Endothelial cell of umbilical vein (primary cell): ENCODE data around the gene ANXA2. TPM values are rescaled to one million over a fixed set of nuclear protein-coding genes. Genes with fewer than 3 reads are reported as not detected.

Experiments used
- BruUV-seq: library from RNA; stranded (reverse); fragments of 400-500 nt; replicated peaks from 2 replicates; lab custom pipeline; 2021; lab: Mats Ljungman, UMichigan
- CTCF ChIA-PET: fragments of 300-600, 350-600 bp; sonication (Branson Sonifier 250); formaldehyde crosslinking; loops from one replicate; lab custom pipeline; 2021; ENCODE audit warnings: antibody characterized with exemption, inconsistent platforms; lab: Charles Lee
- POLR2A ChIA-PET: fragments of 300-600, 350-600 bp; sonication (Branson Sonifier 250); formaldehyde crosslinking; loops from one replicate; lab custom pipeline; 2021; ENCODE audit warnings: antibody characterized with exemption, inconsistent platforms; lab: Charles Lee
- DNase-seq: peaks from one replicate; pipeline ENCODE4 v3.0.0-alpha.2; 2011; ENCODE audit warnings: low read depth, low spot score
- FAIRE-seq: peaks from 2 replicates; lab custom pipeline; 2011; peaks lifted over from hg19 to GRCh38; lab: Jason Lieb, UNC
- H2AFZ ChIP-seq: 2 replicates; pipeline ENCODE4 v1.6.0; 2012; ENCODE audit warnings: low read depth, low read length, control low read depth, inconsistent platforms
- H3K27ac ChIP-seq: 2 replicates; pipeline ENCODE4 v1.5.1; 2011; ENCODE audit warnings: low read depth, mild to moderate bottlenecking, control low read depth, low read length, moderate library complexity; ENCODE audit not compliant: insufficient read depth
- H3K27me3 ChIP-seq, 2 experiments: 2 replicates each; pipeline versions ENCODE4 v1.6.0 to v1.6.1; 2011; ENCODE audit warnings: low read length in 2 of 2, mixed read lengths in 1 of 2; ENCODE audit not compliant: control insufficient read depth in 2 of 2, insufficient read depth in 2 of 2
- H3K36me3 ChIP-seq, 2 experiments: 2 replicates in 1 of 2; 3 replicates in 1 of 2; pipeline ENCODE4 v1.5.1; 2011; ENCODE audit warnings: low read length in 2 of 2, mild to moderate bottlenecking in 1 of 2, moderate library complexity in 1 of 2; ENCODE audit not compliant: control insufficient read depth in 2 of 2, insufficient read depth in 2 of 2; ENCODE audit errors: extremely low read depth in 1 of 2
- H3K4me1 ChIP-seq: 3 replicates; pipeline ENCODE4 v1.5.1; 2011; ENCODE audit warnings: mild to moderate bottlenecking, low read length; ENCODE audit not compliant: control insufficient read depth, insufficient read depth; ENCODE audit errors: extremely low read depth
- H3K4me2 ChIP-seq: 2 replicates; pipeline ENCODE4 v1.6.1; 2011; ENCODE audit warnings: low read length, control low read depth, mixed read lengths; ENCODE audit not compliant: insufficient read depth
- H3K4me3 ChIP-seq, 3 experiments: fragments of 200-600 bp in 1 of 3; sonication (generic), shearing (Covaris generic) in 1 of 3; replicated peaks in 1 of 3; 2 replicates each; pipeline ENCODE4 v1.5.1; 2011 to 2016; ENCODE audit warnings: control low read depth in 3 of 3, low read length in 3 of 3, mild to moderate bottlenecking in 2 of 3, inconsistent platforms in 1 of 3, low read depth in 1 of 3, moderate library complexity in 1 of 3; ENCODE audit not compliant: insufficient read depth in 1 of 3
- H3K79me2 ChIP-seq: 2 replicates; pipeline ENCODE4 v1.6.0; 2012; ENCODE audit warnings: low read length, inconsistent platforms; ENCODE audit not compliant: control insufficient read depth, insufficient read depth
- H3K9ac ChIP-seq: replicated peaks from 2 replicates; pipeline ENCODE3; 2011; ENCODE audit warnings: low read length, control low read depth; ENCODE audit not compliant: insufficient read depth; ENCODE audit errors: extremely low read depth
- H3K9me1 ChIP-seq: replicated peaks from 3 replicates; pipeline ENCODE4 v1.6.0; 2011; ENCODE audit warnings: mild to moderate bottlenecking, low read length; ENCODE audit not compliant: control insufficient read depth, insufficient read depth; ENCODE audit errors: extremely low read depth
- H3K9me3 ChIP-seq: replicated peaks from 2 replicates; pipeline ENCODE4 v1.5.1; 2012; ENCODE audit warnings: low read length, inconsistent platforms; ENCODE audit not compliant: control insufficient read depth, insufficient read depth
- H4K20me1 ChIP-seq: replicated peaks from 2 replicates; pipeline ENCODE3; 2011; ENCODE audit warnings: mild to moderate bottlenecking, low read length; ENCODE audit not compliant: control insufficient read depth, insufficient read depth; ENCODE audit errors: extremely low read depth
- CTCF ChIP-seq, 2 donors: IDR thresholded peaks; 1 replicate in 1 of 2; 2 replicates in 1 of 2; pipeline ENCODE4 v1.5.1; 2011; ENCODE audit warnings: low read length in 2 of 2, mild to moderate bottlenecking in 2 of 2, moderate library complexity in 2 of 2, control low read depth in 1 of 2, inconsistent platforms in 1 of 2, low read depth in 1 of 2; ENCODE audit not compliant: insufficient read depth in 1 of 2; ENCODE audit errors: extremely low read depth in 1 of 2
- EZH2 ChIP-seq: IDR thresholded peaks from 2 replicates; pipeline ENCODE4 v1.6.1; 2012; ENCODE audit warnings: borderline replicate concordance, low read depth, mild to moderate bottlenecking, moderate library complexity, low read length, inconsistent platforms; ENCODE audit not compliant: severe bottlenecking
- FOS ChIP-seq: IDR thresholded peaks from 2 replicates; pipeline ENCODE4 v1.6.1; 2011; ENCODE audit warnings: mild to moderate bottlenecking, low read length, moderate library complexity, borderline replicate concordance; ENCODE audit not compliant: insufficient read depth
- GATA2 ChIP-seq: IDR thresholded peaks from 2 replicates; pipeline ENCODE4 v1.7.0; 2011; ENCODE audit warnings: low read depth, mild to moderate bottlenecking, moderate library complexity, mixed read lengths, low read length; ENCODE audit not compliant: insufficient read length, insufficient read depth
- JUN ChIP-seq: IDR thresholded peaks from 2 replicates; pipeline ENCODE4 v1.6.1; 2011; ENCODE audit warnings: borderline replicate concordance, low read depth; ENCODE audit not compliant: insufficient read length, insufficient read depth
- MYC ChIP-seq: IDR thresholded peaks from one replicate; pipeline ENCODE4 v1.6.1; 2011; ENCODE audit warnings: mild to moderate bottlenecking, low read depth, low read length
- POLR2A ChIP-seq: IDR thresholded peaks from 2 replicates; pipeline ENCODE4 v1.6.1; 2012; ENCODE audit warnings: low read depth, mild to moderate bottlenecking, control low read depth, low read length
- POLR2AphosphoS5 ChIP-seq: IDR thresholded peaks from 2 replicates; pipeline ENCODE4 v1.6.1; 2012; ENCODE audit warnings: low read depth, mild to moderate bottlenecking, control low read depth, low read length, moderate library complexity; ENCODE audit not compliant: insufficient read depth
- dilution Hi-C: fragments of 300-500 bp; cut with MboI; formaldehyde crosslinking; loops from one replicate; pipeline ENCODE4 v1.15.0; 2019; ENCODE audit warnings: low sequenced_read_pairs; ENCODE audit not compliant: extremely low pct_ligation_motif_present
- intact Hi-C: fragments of 100-400 bp; cut with micrococcal nuclease; formaldehyde crosslinking; loops from one replicate; pipeline ENCODE4 v1.10.0; 2022
- polyA plus RNA-seq, 4 experiments: library from polyadenylated mRNA; depleted of rRNA in 3 of 4; stranded (reverse) in 3 of 4; unstranded in 1 of 4; fragments of >200 nt; gene quantifications; 2 replicates each; pipeline versions ENCODE4 v1.2.1 to v1.2.3, GENCODE V29; 2011 to 2012; ENCODE audit warnings: missing spikeins in 1 of 4
- total RNA-seq: library from RNA; stranded (reverse); gene quantifications from 2 replicates; pipeline ENCODE4 v1.2.3, GENCODE V29; 2021
- TF ChIP-seq, protein P1 (sequence below): IDR thresholded peaks from 2 replicates; pipeline ENCODE4 v1.6.1; 2011; ENCODE audit not compliant: insufficient read depth, insufficient read length

Gene ANXA2
- total and polyA plus RNA-seq, 2 donors (not counting 3 experiments of a cell fraction or from before 2014, with no cell fraction given), result 2,725 to 3,299 TPM

- Histone ChIP-seq H3K4me3 (peak overlapping the region in 1 of 3 experiments; percentile 15), H3K27ac (peak overlapping the region; percentile 98), H3K4me1 (peaks cover 60% of the 10 kb centered on the region), H3K9me1 (no peaks in the 10 kb centered on the region), H3K36me3 (peaks cover 12 to 29% of the 10 kb centered on the region in 2 experiments), H3K27me3 (no peaks in the 10 kb centered on the region), H3K79me2 (peaks cover 41% of the 10 kb centered on the region), H2AFZ (no peak overlapping the region), H3K9ac (peak overlapping the region; percentile 69), H4K20me1 (no peaks in the 10 kb centered on the region), H3K4me2 (peak overlapping the region; percentile 48), H3K9me3 (no peaks in the 10 kb centered on the region)
- dilution Hi-C loops, result no loop called here
- FAIRE-seq (no peak), DNase-seq (no peak)
- ChIA-PET POLR2A (interaction anchor here (1.1 to 2.5 kb wide), 2 partner anchors 25 to 28 kb away, joined by 5 to 27 read pairs; partner anchors contain the start of gene ANXA2), CTCF (interaction anchor here (0.9 to 2.4 kb wide), 3 partner anchors 8 to 24 kb away, joined by 3 to 17 read pairs (median 15); no protein-coding TSS in a partner anchor)
- no TSS peak for BruUV-seq
- intact Hi-C loops, result loop anchor here (2.0 kb wide), 5 partner anchors 23 to 681 kb away; partner anchors contain the start of genes BNIP2 and ICE2
- TF ChIP-seq POLR2A, result no peak
- no peak for TF ChIP-seq GATA2
- TF ChIP-seq JUN, result no peak
- TF ChIP-seq, protein P1, sequence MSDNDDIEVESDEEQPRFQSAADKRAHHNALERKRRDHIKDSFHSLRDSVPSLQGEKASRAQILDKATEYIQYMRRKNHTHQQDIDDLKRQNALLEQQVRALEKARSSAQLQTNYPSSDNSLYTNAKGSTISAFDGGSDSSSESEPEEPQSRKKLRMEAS, result no peak
- no peak for TF ChIP-seq EZH2
- no peak for TF ChIP-seq MYC
- TF ChIP-seq CTCF (IDR thresholded peaks at IDR 0.05; ENCODE audit: extremely low read depth in 1 of 2, insufficient read depth in 1 of 2, low read depth in 1 of 2, low read length in 2 of 2), result no peak
- TF ChIP-seq FOS, result no peak
- no peak for TF ChIP-seq POLR2AphosphoS5
Observed at GRCh38 chr15:60369696-60370095, 28.1 kb downstream of the ANXA2 start.
